Tibial artery (tissue), 4 donors: ENCODE results near the gene CLUH.

Experiments
- DNase-seq, 2 donors: peaks; one replicate each; pipeline ENCODE4 v3.0.0-alpha.2; 2019
- H3K27ac ChIP-seq, 2 donors: fragments of 200-600 bp; sonication (generic) in 1 of 2; 1 replicate in 1 of 2; 2 replicates in 1 of 2; pipeline ENCODE4 v1.5.1; 2018 to 2019; ENCODE audit warnings: mild to moderate bottlenecking in 1 of 2
- H3K27me3 ChIP-seq, 2 donors: fragments of 200-600 bp; sonication (generic) in 1 of 2; one replicate each; pipeline versions ENCODE4 v1.5.1 to v1.6.0; 2016 to 2019
- H3K36me3 ChIP-seq, 3 donors: fragments of 200-600 bp; sonication (generic) in 2 of 3; one replicate each; pipeline ENCODE4 v1.5.1; 2016 to 2019; ENCODE audit warnings: mild to moderate bottlenecking in 2 of 3
- H3K4me1 ChIP-seq, 4 donors: fragments of 200-600 bp; sonication (generic) in 2 of 4; 1 replicate in 3 of 4; 2 replicates in 1 of 4; pipeline ENCODE4 v1.5.1; 2016 to 2019
- H3K4me3 ChIP-seq, 2 donors: fragments of 200-600 bp; sonication (generic) in 1 of 2; 1 replicate in 1 of 2; 2 replicates in 1 of 2; pipeline ENCODE4 v1.5.1; 2018 to 2019; ENCODE audit warnings: mild to moderate bottlenecking in 2 of 2
- H3K9me3 ChIP-seq, 3 donors: fragments of 200-600 bp; sonication (generic) in 1 of 3; one replicate each; pipeline ENCODE4 v1.5.1; 2016 to 2019
- intact Hi-C: fragments of 100-400 bp; cut with DNase I; formaldehyde crosslinking; loops from one replicate; pipeline ENCODE4 v1.15.0; 2023; ENCODE audit warnings: low total_unique reads
- TF ChIP-seq, protein P1 (sequence below), 2 experiments: fragments of 200-600 bp in 1 of 2; fragments of 450-650 bp in 1 of 2; IDR thresholded peaks; one replicate each; pipeline ENCODE4 v1.5.1; 2017 to 2019; ENCODE audit warnings: antibody characterized with exemption in 2 of 2, mild to moderate bottlenecking in 1 of 2, moderate library complexity in 1 of 2

Gene CLUH

DNA sequence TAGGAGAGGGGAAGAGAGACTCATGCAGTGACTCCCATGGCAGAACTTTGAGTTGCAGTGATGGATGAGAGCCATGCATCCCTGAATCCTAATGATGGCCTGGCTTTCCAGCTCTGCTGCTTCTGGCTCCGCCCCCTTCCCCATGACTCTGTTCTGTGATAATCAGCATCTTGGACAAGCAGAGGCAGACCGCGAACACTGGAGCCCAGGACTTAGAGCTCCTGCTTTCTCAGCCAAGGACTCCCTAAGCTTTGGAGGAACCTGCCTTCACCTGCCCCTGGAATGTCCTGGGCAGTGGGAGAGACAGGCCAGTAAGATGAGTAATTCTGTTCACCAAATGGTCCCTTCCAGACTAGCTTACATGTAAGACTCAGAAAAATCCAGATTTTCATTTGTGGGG lies 25.4 kb upstream of the CLUH start:
- intact Hi-C loops, result no loop called here
- Histone ChIP-seq H3K4me1 (no peaks in the 10 kb centered on the region), H3K27ac (no peak overlapping the region), H3K36me3 (no peaks in the 10 kb centered on the region), H3K4me3 (no peak overlapping the region), H3K27me3 (peaks cover 0 to 4% of the 10 kb centered on the region in 2 donors), H3K9me3 (no peaks in the 10 kb centered on the region)
- DNase-seq, result no peak
- TF ChIP-seq, protein P1, sequence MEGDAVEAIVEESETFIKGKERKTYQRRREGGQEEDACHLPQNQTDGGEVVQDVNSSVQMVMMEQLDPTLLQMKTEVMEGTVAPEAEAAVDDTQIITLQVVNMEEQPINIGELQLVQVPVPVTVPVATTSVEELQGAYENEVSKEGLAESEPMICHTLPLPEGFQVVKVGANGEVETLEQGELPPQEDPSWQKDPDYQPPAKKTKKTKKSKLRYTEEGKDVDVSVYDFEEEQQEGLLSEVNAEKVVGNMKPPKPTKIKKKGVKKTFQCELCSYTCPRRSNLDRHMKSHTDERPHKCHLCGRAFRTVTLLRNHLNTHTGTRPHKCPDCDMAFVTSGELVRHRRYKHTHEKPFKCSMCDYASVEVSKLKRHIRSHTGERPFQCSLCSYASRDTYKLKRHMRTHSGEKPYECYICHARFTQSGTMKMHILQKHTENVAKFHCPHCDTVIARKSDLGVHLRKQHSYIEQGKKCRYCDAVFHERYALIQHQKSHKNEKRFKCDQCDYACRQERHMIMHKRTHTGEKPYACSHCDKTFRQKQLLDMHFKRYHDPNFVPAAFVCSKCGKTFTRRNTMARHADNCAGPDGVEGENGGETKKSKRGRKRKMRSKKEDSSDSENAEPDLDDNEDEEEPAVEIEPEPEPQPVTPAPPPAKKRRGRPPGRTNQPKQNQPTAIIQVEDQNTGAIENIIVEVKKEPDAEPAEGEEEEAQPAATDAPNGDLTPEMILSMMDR (IDR thresholded peaks at IDR 0.05), result no peak

DNA sequence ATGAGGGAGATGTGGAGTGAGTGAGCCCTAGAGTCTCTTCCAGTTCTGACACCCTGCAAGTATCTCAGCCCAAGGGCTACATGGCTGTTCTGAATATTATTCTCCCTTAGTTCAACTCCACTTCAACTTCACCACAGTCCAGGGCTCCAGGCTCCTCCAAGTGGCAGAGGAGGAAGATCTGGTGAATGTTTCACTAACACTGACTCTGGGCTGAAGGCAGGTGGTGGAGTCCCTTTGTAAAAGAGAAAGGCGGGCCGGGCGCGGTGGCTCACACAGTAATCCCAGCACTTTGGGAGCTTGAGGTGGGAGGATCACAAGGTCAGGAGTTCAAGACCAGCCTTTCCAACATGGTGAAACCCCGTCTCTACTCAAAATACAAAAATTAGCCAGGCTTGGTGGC lies 24.3 kb upstream of the CLUH start:
- Histone ChIP-seq H3K36me3 (no peaks in the 10 kb centered on the region), H3K27ac (no peak overlapping the region), H3K4me1 (no peaks in the 10 kb centered on the region), H3K4me3 (no peak overlapping the region), H3K9me3 (no peaks in the 10 kb centered on the region), H3K27me3 (peaks cover 0 to 15% of the 10 kb centered on the region in 2 donors)
- no peak for DNase-seq
- TF ChIP-seq, protein P1 (IDR thresholded peaks at IDR 0.05), result no peak
- intact Hi-C loops, result no loop called here

GRCh38 chr17:2734939-2735338 lies 23.4 kb upstream of the CLUH start:
- intact Hi-C loops, result no loop called here
- no peaks in the 10 kb centered on the region for H3K4me1 ChIP-seq
- no peaks in the 10 kb centered on the region for H3K9me3 ChIP-seq
- H3K27me3 ChIP-seq, result peaks cover 0 to 18% of the 10 kb centered on the region in 2 donors
- TF ChIP-seq, protein P1 (IDR thresholded peaks at IDR 0.05), result no peak
- no peaks in the 10 kb centered on the region for H3K36me3 ChIP-seq
- DNase-seq, result no peak
- H3K27ac ChIP-seq, result no peak overlapping the region
- H3K4me3 ChIP-seq, result no peak overlapping the region

GRCh38 chr17:2731807-2732206 lies 20.2 kb upstream of the CLUH start:
- TF ChIP-seq, protein P1 (IDR thresholded peaks at IDR 0.05), result no peak
- H3K27ac ChIP-seq, result no peak overlapping the region
- no peaks in the 10 kb centered on the region for H3K4me1 ChIP-seq
- no peak for DNase-seq
- H3K9me3 ChIP-seq, result no peaks in the 10 kb centered on the region
- intact Hi-C loops, result no loop called here
- peaks cover 0 to 35% of the 10 kb centered on the region in 2 donors for H3K27me3 ChIP-seq
- no peak overlapping the region for H3K4me3 ChIP-seq
- no peaks in the 10 kb centered on the region for H3K36me3 ChIP-seq

DNA sequence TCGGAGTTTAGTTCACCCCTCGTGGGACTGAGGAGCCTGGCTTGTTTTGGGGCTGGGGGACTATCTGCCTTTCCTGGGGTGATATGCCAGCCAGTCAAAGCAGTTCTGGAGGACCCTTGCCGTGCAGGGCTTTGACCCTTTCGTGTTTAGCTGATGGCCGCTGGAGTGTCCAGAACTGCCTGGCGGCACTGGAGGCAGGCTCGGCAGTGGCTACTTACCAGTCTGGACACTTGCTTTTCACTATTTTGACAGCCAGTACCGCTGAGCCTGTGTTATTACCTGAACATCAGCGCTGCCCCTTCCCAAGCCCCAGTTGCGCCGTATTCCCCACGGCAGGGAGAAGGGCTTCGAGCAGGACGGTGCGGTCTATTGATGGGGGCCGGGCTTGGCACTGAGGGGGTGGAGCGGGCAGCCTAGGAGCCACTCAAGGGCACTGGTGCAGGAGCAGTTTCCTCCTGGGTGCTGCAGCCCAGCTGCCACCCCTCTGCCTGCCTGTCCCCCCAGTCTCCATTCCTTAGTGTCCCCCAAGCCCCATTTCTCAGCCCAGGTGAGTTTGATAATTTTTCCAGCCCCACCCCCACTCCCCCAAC lies 19.3 kb upstream of the CLUH start:
- H3K4me1 ChIP-seq, result no peaks in the 10 kb centered on the region
- TF ChIP-seq, protein P1 (IDR thresholded peaks at IDR 0.05), result no peak
- intact Hi-C loops, result no loop called here

GRCh38 chr17:2724784-2725164 lies 13.2 kb upstream of the CLUH start:
- Histone ChIP-seq H3K27me3 (peaks cover 0 to 70% of the 10 kb centered on the region in 2 donors), H3K27ac (no peak overlapping the region), H3K9me3 (no peaks in the 10 kb centered on the region), H3K4me1 (peaks cover 0 to 18% (median 14%) of the 10 kb centered on the region in 4 donors), H3K36me3 (no peaks in the 10 kb centered on the region), H3K4me3 (peak overlapping the region; percentile 16 to 43)
- TF ChIP-seq, protein P1 (IDR thresholded peaks at IDR 0.05), result no peak
- DNase-seq, result no peak
- intact Hi-C loops, result no loop called here

More for the DNA sequence above, 19.3 kb upstream of the CLUH start:
- Histone ChIP-seq H3K27me3 (peaks cover 0 to 45% of the 10 kb centered on the region in 2 donors), H3K9me3 (no peaks in the 10 kb centered on the region), H3K4me3 (no peak overlapping the region), H3K36me3 (no peaks in the 10 kb centered on the region), H3K27ac (no peak overlapping the region)
- no peak for DNase-seq
